K562 (cell line): ENCODE measurements around the gene SVOP. TPM values are rescaled to one million over a fixed set of nuclear protein-coding genes. Genes with fewer than 3 reads are reported as not detected.

Experiments used
- CHD2 ChIP-seq: IDR thresholded peaks from 2 replicates; pipeline ENCODE4 v1.6.1; 2011; ENCODE audit warnings: low read depth, low read length
- CHD7 ChIP-seq: fragments of 200-600 bp; sonication (generic); IDR thresholded peaks from one replicate; pipeline ENCODE4 v1.6.1; 2012; ENCODE audit warnings: mild to moderate bottlenecking, low read depth, low read length, inconsistent platforms
- HDAC2 ChIP-seq: fragments of 450-650 bp; IDR thresholded peaks from 2 replicates; pipeline ENCODE4 v1.6.1; 2016; ENCODE audit warnings: mild to moderate bottlenecking
- HNRNPH1 ChIP-seq: fragments of 200-400 bp; formaldehyde crosslinking; optimal IDR thresholded peaks from 2 replicates; pipeline ENCODE3; 2017; ENCODE audit warnings: low read depth, mild to moderate bottlenecking, low read length, moderate library complexity
- HNRNPL ChIP-seq: fragments of 200-400 bp; formaldehyde crosslinking; IDR thresholded peaks from 2 replicates; pipeline ENCODE4 v1.6.1; 2017; ENCODE audit warnings: low read depth, mild to moderate bottlenecking, low read length
- ILF3 ChIP-seq: fragments of 450-650 bp; IDR thresholded peaks from 2 replicates; pipeline ENCODE4 v1.6.1; 2018; ENCODE audit warnings: antibody characterized with exemption, mild to moderate bottlenecking, moderate library complexity, borderline replicate concordance
- NKRF ChIP-seq: fragments of 450-650 bp; IDR thresholded peaks from 2 replicates; pipeline ENCODE4 v1.6.1; 2016; ENCODE audit warnings: borderline replicate concordance
- PHF20 ChIP-seq: fragments of 450-650 bp; IDR thresholded peaks from 2 replicates; pipeline ENCODE4 v1.6.1; 2018; ENCODE audit not compliant: partially characterized antibody
- PURB ChIP-seq: sonication (generic); formaldehyde crosslinking; IDR thresholded peaks from 2 replicates; pipeline ENCODE4 v1.9.0; 2021; ENCODE audit warnings: low read depth, mild to moderate bottlenecking, missing genetic modification reagents
- VEZF1 ChIP-seq: fragments of 200-800 bp; sonication (Bioruptor generic); IDR thresholded peaks from 2 replicates; pipeline ENCODE4 v1.6.1; 2017; ENCODE audit warnings: missing genetic modification characterization, missing compliant biosample characterization
- ZBTB34 ChIP-seq: fragments of 250-450 bp; sonication (Bioruptor Pico); IDR thresholded peaks from 2 replicates; pipeline ENCODE4 v1.8.0; 2021; ENCODE audit warnings: mild to moderate bottlenecking, moderate library complexity
- ZNF766 ChIP-seq: fragments of 200-800 bp; sonication (Bioruptor generic); conservative IDR thresholded peaks from 2 replicates; pipeline ENCODE4 v1.6.1; 2016; ENCODE audit warnings: missing genetic modification characterization, missing compliant biosample characterization
- polyA plus RNA-seq, 8 experiments: library from polyadenylated mRNA; depleted of rRNA in 4 of 8; stranded (reverse) in 5 of 8; unstranded in 3 of 8; fragments of >200 nt; fragmentation: Nextera tagmentation in 2 of 8; fragmentation: Illumina TruSeq in 1 of 8; extraction: Ambion mirVana in 2 of 8; extraction: Trizol in 1 of 8; gene quantifications; 2 replicates each; pipeline versions ENCODE4 v1.2.1 to v1.2.3, GENCODE V29; 2011 to 2014; ENCODE audit warnings: inconsistent platforms in 1 of 8, missing spikeins in 1 of 8
- total RNA-seq, 7 experiments: library from RNA; depleted of rRNA in 6 of 7; stranded (reverse); fragments of >200 nt in 6 of 7; fragmentation: Illumina TruSeq in 2 of 7; extraction: Trizol in 2 of 7; gene quantifications; 2 replicates each; pipeline versions ENCODE4 v1.2.1 to v1.2.3, GENCODE V29; 2011 to 2021; ENCODE audit warnings: low replicate concordance in 1 of 7

SVOP gene
- total and polyA plus RNA-seq, 9 of the 15 experiments (the other 6 are each of a cell fraction or from before 2014, with no cell fraction given): 0.01 to 0.09 (median 0.06) TPM; not detected in 1

GRCh38 chr12:108981835-108982234 lies 39.0 kb downstream of the SVOP start (continued):
- TF ChIP-seq CHD7 (no peak), ZNF766 (CRISPR knock-in tag) (no peak), ZBTB34 (CRISPR knock-in tag) (no peak), NKRF (0 out of 2 replicates have a peak, but pooled peaks have one; percentile 19), CHD2 (no peak), PHF20 (no peak), HNRNPH1 (no peak), HNRNPL (no peak), HDAC2 (no peak), ILF3 (no peak), PURB (CRISPR knock-in tag) (no peak), VEZF1 (CRISPR knock-in tag) (no peak)
